ENCODE results near the gene NBAS.
A peak's percentile ranks its signal among the peaks of the same experiment; 100 is the strongest.
"Not testable (repeated sequence)": the region's sequence is repeated elsewhere in the genome, so short reads cannot be mapped to it uniquely, and the experiment has no call there.

NBAS gene

DNA sequence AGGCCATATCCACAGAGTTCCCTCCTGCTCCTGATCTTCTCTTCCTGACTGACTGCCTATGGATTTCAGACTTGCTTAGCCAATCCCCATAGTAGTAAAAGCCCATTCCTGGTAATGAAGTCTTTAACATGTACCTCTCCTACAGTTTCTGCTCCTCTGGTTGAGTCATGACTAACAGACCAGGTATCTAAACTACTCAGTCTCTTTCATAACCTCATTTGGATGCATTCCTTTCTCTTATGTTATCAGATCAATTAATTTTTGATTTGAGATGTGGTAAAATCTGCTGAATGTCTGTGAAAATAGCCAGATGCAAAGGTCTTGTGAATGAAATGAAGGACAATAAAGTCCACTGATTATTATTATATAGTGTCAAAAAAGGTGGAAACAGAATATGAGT, 198.0 kb downstream of the NBAS start:
- no peak for DNase-seq (ENCODE audit: low spot score)

DNA sequence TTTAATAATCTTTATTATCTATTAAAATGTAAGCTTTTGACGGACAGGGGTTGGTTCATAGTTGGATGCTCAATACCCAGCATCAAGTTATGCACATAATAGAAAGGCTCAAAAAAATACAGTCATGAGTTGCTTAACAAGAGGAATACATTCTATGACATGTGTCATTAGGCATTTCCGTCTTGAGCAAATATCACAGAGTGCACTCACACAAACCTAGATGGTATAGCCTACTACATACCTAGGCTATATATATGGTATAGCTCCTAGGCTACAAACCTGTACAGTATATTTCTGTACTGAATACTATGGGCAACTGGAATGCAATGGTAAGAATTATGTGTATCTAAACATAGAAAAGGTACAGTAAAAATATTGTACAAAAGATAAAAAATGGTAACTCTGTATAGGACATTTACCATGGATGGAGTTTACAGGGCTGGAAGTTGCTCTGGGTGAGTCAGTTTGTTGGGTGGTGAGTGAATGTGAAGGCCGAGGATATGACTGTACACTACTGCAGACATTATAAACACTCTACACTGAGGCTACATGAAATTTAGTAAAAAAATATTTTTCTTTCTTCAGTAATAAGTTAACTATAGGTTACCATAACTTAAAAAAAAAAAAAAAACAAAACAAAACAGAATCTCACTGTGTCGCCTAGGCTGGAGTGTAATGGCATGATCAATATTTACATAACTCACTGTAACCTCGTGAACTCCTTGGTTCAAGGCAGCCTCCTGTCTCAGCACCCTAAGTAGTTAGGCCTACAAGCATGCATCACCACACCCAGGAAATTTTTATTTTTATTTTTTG, 201.2 kb downstream of the NBAS start:
- DNase-seq (ENCODE audit: low spot score) = no peak

DNA sequence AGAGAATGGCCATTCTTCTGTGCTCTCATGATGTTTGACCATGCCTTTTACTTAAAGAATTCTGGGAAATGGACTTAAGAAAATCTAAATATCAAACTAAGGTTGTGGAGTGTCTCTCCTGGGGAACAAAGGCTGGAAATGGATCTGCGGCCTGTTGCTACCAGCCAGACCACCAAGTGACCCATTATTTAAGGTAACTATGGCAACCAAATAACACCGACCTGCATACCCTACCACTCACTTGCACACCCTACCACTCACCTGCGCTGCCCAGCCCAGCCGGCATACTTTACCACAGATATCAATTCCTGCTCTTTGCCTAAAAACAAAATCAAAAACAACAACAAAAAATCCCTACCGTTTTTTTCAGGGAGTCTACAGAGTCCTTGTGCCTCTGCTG, 203.2 kb downstream of the NBAS start:
- DNase-seq (ENCODE audit: low spot score) = no peak

DNA sequence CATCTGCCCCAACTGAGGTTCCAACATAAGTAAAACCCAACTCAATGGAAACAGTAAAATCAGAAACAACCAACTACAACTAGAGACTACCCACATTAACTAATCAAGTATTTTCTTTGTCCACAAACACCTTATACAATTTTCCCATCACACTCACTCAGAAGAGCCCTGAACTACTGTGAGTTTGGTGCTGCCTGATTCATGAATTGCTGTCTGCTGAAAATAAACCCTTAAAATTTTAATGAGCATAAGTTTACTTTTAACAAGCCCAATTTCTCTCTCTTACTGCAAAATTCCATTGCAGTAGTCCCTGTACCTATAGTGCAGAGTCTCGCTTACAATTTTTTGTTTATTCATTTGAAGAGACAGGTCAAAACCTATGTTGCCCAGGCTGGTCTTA, 203.9 kb downstream of the NBAS start:
- no peak for DNase-seq (ENCODE audit: low spot score)

DNA sequence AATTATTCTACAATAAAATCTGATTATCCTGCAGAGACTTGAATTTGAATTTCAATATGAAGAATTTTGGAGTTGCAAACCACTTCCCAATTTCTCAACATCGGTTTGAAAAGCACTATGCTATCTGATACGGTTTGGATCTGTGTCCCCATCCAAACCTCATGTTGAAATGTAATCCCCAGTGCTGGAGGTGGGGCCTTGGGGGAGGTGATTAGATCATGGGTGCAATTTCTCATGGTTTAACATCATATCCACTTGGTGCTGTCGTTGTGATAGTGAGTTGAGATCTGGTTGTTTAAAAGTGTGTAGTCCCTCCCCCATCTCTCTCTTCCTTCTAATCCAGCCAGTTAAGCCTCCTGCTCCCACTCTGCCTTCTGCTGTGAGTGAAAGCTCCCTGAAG, 205.7 kb downstream of the NBAS start:
- DNase-seq (ENCODE audit: low spot score) = no peak

DNA sequence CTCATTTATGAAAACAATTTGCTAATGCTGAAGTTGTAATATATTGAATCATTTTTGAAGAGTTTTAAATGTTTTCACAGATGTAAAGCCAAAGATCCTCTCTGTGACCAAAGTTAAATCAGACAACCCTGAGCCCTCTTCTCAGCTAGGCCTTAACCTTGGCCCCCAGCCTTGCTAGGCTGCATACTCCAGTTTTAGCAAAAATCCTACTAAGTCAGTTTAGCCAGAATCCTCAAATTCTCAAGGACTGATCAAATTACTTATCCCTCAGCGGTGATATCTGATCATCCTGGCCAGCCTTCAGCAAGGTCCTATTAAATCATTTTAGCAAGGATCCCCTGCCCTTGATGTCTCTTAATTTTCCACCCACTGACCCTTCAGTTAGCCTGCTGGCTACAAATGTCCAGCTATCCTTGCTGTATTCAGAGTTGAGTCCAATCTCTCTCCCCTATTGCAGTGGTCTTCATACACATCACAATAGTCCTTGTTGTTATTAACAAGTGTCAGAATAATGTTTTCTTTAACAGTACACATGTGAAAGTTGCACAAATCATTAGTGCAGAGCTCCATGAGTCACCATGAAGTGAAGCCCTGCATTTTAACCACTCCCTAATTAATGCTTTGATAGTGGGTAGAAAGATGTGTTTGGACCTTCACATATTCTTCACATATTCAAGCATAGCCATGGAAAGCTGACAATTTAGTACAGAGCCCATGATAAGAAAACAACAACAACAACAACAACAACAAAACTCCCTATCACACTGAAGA, 206.4 kb downstream of the NBAS start:
- no peak for DNase-seq (ENCODE audit: low spot score)

DNA sequence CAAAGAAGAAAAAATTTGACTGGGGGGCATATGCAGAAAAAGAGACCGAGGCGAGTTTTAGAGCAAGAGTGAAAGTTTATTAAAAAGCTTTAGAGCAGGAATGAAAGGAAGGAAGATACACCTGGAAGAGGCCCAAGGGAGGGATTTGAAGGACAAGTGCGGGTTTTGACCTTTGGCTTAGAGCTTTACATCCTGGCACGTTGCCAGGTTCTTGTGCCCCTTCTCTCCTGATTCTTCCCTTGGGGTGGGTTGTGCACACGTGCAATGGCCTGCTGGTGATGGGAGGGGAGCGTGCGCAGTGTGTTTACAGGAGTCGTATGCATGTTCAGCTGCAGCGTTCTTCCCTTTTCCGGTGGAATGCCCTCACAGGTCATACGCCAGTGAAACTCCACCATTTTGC, 208.8 kb downstream of the NBAS start:
- no peak for DNase-seq (ENCODE audit: low spot score)

GRCh38 chr2:15348636-15349035, 212.5 kb downstream of the NBAS start:
- no peak for DNase-seq (ENCODE audit: low spot score)

DNA sequence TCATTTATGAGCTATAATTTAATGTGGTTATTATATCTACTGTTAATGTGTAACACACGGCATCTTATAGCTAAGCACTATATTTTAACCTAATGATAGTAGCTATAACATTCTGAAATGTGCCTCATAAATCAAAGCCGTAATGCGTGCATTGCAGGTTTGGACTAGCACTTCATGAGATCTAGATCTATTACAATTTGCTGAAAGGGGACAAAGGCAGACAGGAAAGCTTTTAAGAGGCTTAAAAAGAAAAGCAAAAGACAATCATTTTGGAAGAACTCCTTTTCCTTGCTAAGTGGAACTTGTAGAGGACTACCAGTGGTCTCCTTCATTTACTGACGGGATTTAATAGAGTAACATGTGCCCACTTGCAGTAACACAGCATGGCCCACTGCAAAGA, 213.1 kb downstream of the NBAS start:
- DNase-seq (ENCODE audit: low spot score) = no peak

DNA sequence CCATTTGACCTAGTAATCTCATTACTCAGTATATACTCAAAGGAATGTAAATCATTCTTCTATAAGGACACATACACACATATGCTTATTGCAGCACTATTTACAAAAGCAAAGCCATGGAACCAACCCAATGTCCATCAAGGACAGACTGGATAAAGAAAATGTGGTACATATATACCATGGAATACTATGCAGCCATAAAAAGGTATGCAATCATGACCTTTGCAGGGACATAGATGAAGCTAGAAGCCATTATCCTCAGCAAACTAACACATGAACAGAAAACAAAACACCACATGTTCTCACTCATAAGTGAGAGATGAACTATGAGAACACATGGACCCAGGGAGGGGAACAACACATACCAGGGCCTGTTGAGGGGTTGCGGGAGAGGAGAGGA, 214.5 kb downstream of the NBAS start:
- DNase-seq (ENCODE audit: low spot score) = no peak

- no peak for DNase-seq (ENCODE audit: low spot score)
These were observed 223.0 kb downstream of the NBAS start for GRCh38 chr2:15337996-15338666.

GRCh38 chr2:15334644-15335326, 226.3 kb downstream of the NBAS start:
- no peak for DNase-seq (ENCODE audit: low spot score)

GRCh38 chr2:15331787-15332186, 229.3 kb downstream of the NBAS start:
- DNase-seq (ENCODE audit: low spot score) = no peak

DNA sequence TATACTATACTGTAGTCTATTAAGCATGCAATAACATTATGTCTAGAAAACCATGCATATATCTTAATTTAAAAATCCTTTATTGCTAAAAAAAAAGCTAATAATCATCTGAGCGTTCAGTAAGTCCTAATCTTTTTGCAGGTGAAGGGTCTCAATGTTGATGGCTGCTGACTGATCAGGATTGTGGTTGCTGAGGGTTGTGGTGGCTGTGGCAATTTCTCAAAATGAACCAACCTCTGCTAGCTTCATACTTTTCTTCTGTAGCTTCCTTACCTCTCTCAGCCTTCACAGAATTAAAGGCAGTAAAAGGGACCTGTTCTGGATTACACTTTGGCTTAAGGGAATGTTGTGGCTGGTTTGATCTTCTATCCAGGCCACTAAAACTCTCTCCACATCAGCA, 235.8 kb downstream of the NBAS start:
- no peak for DNase-seq (ENCODE audit: low spot score)

DNA sequence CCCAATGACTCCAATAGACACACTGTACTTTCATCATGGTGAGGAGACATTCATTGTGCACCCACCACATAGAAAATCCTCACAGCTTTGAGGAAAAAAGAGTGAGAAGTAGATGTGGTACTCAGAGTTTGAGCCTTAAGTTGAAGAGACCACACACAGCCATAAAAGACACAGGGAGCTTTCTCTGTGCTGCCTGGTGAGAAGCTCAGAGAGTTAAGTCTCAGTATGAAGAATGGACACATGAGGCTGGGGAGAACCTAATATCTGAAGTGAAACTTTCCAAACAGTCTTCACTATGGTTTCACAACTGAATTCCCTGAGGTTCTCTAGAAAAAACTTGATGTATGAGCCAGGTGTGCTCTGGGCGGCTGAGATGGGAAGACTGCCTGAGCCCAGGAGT, 237.9 kb downstream of the NBAS start:
- no peak for DNase-seq (ENCODE audit: low spot score)

DNA sequence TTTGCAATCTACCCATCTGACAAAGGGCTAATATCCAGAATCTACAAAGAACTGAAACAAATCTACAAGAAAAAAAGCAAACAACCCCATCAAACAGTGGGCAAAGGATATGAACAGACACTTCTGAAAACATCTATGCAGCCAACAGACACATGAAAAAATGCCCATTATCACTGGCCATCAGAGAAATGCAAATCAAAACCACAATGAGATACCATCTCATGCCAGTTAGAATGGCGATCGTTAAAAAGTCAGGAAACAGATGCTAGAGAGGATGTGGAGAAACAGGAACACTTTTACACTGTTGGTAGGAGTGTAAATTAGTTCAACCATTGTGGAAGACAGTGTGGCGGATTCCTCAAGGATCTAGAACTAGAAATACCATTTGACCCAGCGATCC, 239.7 kb downstream of the NBAS start:
- DNase-seq (ENCODE audit: low spot score) = not testable (repeated sequence)

- peak; percentile 19 for DNase-seq (ENCODE audit: low spot score)
These were observed 244.7 kb downstream of the NBAS start for GRCh38 chr2:15316370-15316814.

DNA sequence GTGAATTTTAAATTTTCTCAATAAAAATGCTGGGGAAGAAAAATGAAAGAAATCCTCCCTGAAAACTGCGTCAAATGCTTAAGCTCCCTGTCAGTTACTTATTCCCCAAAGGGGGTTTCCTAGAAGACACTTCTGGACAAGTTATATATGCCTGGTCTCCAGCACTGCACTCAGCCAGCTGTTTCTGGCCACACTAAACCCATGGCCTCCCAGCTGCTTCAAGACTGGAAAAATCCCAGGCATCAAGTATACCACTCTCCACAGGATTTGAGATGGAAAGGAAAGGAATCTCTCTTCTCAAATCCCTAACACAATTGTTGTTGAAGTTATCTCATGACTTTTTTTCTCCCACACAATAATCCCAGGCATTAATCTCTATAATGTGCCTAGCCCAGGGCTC, 245.7 kb downstream of the NBAS start:
- DNase-seq (ENCODE audit: low spot score) = no peak

DNA sequence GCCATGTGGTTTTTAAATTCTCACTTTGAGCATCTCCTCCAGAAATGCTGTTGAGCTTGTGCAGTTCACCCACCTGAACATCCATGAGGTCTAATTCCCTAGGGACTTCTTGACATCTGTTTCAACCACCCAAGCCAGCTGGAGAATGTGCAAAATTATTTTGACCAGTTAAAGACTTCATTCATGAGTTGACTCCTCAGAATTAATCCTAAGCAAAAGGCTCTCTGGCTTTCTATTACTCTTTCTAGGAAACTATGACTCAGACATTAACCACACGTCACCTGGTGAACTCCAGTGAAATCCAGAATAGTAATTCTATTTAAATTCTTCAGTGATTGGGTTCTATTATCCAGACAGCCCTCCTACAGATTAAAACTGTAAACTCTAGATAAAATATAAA, 247.5 kb downstream of the NBAS start:
- DNase-seq (ENCODE audit: low spot score) = peak; percentile 21

DNA sequence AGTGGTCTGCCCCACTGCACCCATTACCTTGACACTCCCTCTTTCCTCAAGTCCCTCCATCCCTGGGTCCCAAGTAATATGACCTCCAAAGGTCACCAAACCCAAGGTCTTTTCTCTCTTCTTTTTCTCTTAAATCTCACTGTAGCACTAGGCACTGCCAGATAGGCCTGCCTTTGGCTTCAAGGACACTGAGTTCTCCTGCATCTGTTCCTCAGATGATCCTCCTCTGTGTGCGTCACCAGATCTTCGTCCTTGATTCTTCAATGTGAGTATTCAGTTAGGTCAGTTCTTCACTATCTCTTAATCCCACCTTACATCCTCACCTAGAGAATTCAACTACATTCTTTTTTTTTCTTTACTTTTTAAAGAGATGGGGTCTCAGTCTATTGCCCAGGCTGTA, 249.2 kb downstream of the NBAS start:
- DNase-seq (ENCODE audit: low spot score) = no peak

- DNase-seq (ENCODE audit: low spot score) = no peak
These were observed 249.8 kb downstream of the NBAS start for GRCh38 chr2:15311201-15311907.

- DNase-seq (ENCODE audit: low spot score) = no peak
These were observed 253.6 kb downstream of the NBAS start for GRCh38 chr2:15307526-15307925.
